ENCODE results near the gene STK17B.

Gene STK17B

DNA sequence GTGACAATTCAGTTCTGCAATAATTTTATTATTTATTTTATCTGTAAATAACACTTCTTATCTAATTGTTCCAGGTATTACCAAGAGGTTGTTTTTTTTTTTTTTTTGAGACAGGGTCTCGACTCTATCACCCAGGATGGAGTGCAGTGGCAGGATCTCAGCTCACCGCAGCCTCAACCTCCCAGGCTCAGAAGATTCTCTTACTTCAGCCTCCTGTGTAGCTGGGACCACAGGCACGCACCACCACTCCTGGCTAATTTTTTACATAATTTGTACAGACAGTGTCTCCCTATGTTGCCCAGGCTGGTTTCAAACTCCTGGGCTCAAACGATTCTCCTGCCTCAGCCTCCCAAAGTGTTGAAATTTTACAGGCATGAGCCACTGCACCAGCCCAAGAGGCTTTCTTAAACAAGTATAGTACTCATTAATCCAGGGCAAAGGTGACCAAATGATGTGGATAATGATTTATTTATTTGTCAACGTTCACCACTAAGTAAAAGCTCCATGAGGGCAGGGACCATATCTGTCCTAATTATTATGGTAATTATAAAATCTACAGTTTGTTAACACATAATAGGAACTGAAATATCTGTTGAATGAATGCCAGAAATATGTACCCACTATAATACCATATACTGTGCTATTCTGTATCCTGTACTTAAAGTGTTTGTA is 12.0 kb downstream of the STK17B start:
- CTCF ChIA-PET = interaction anchor here (0.6 to 1.1 kb wide), 3 partner anchors 81 to 718 kb away, joined by 4 read pairs; no protein-coding TSS in a partner anchor
- Histone ChIP-seq H3K9me3 (ENCODE audit: control insufficient read depth, insufficient read depth, low read depth, low read length) (no peaks in the 10 kb centered on the region), H3K4me3 (ENCODE audit: low read depth, low read length) (no peak overlapping the region), H3K36me3 (ENCODE audit: control insufficient read depth in 2 of 2, insufficient read depth in 1 of 2, low read length in 2 of 2) (peaks cover 16 to 30% of the 10 kb centered on the region in 2 experiments), H3K4me1 (ENCODE audit: control insufficient read depth, insufficient read depth, low read length) (no peaks in the 10 kb centered on the region), H3K27ac (ENCODE audit: extremely low read depth, low read depth, low read length) (no peak overlapping the region)
- TF ChIP-seq ZNF747 (tag by site-specific recombination; IDR thresholded peaks at IDR 0.05) = no peak
- TF ChIP-seq, protein P1, sequence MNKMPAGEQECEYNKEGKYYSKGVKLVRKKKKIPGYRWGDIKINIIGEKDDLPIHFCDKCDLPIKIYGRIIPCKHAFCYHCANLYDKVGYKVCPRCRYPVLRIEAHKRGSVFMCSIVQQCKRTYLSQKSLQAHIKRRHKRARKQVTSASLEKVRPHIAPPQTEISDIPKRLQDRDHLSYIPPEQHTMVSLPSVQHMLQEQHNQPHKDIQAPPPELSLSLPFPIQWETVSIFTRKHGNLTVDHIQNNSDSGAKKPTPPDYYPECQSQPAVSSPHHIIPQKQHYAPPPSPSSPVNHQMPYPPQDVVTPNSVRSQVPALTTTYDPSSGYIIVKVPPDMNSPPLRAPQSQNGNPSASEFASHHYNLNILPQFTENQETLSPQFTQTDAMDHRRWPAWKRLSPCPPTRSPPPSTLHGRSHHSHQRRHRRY (tag by site-specific recombination; IDR thresholded peaks at IDR 0.05) = no peak
- TF ChIP-seq, protein P2, sequence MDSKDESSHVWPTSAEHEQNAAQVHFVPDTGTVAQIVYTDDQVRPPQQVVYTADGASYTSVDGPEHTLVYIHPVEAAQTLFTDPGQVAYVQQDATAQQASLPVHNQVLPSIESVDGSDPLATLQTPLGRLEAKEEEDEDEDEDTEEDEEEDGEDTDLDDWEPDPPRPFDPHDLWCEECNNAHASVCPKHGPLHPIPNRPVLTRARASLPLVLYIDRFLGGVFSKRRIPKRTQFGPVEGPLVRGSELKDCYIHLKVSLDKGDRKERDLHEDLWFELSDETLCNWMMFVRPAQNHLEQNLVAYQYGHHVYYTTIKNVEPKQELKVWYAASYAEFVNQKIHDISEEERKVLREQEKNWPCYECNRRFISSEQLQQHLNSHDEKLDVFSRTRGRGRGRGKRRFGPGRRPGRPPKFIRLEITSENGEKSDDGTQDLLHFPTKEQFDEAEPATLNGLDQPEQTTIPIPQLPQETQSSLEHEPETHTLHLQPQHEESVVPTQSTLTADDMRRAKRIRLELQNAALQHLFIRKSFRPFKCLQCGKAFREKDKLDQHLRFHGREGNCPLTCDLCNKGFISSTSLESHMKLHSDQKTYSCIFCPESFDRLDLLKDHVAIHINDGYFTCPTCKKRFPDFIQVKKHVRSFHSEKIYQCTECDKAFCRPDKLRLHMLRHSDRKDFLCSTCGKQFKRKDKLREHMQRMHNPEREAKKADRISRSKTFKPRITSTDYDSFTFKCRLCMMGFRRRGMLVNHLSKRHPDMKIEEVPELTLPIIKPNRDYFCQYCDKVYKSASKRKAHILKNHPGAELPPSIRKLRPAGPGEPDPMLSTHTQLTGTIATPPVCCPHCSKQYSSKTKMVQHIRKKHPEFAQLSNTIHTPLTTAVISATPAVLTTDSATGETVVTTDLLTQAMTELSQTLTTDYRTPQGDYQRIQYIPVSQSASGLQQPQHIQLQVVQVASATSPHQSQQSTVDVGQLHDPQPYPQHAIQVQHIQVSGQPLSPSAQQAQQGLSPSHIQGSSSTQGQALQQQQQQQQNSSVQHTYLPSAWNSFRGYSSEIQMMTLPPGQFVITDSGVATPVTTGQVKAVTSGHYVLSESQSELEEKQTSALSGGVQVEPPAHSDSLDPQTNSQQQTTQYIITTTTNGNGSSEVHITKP (tag by site-specific recombination; IDR thresholded peaks at IDR 0.05) = no peak
- no peak for TF ChIP-seq ZNF133 (tag by site-specific recombination; IDR thresholded peaks at IDR 0.05)
- no peak for TF ChIP-seq GLIS1 (tag by site-specific recombination; IDR thresholded peaks at IDR 0.05)
- TF ChIP-seq ZNF416 (tag by site-specific recombination; IDR thresholded peaks at IDR 0.05) = no peak
- no peak for TF ChIP-seq ZNF776 (tag by site-specific recombination; IDR thresholded peaks at IDR 0.05; ENCODE audit: borderline replicate concordance)
- TF ChIP-seq ZNF600 (tag by site-specific recombination; IDR thresholded peaks at IDR 0.05) = no peak
- TF ChIP-seq ZNF394 (tag by site-specific recombination; IDR thresholded peaks at IDR 0.05; ENCODE audit: borderline replicate concordance) = no peak
- POLR2A ChIA-PET = interaction anchor here (0.6 to 2.4 kb wide), 2 partner anchors 11 to 30 kb away, joined by 3 to 8 read pairs; partner anchors contain the start of gene STK17B

DNA sequence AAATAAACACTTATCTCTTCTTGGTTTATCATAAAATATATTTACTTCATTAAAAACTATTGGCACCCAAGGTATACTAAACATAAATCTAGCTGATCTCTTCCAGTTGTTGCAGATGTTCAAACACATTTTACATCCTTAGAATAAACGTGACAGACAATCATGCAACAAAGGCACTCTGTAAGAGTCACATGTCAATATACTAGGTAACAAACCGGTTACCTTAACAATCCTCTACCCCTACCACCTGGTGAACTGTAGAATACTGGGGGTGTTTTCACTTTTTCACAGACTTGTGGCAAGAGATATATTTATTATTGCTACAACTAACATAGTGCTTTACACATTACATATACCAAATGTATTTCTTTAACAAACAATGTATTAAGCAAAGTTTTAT is 15.8 kb downstream of the STK17B start:
- peaks cover 16 to 40% of the 10 kb centered on the region in 2 experiments; a peak in 2 of 3 replicates for H3K36me3 ChIP-seq (ENCODE audit: control insufficient read depth in 2 of 2, insufficient read depth in 1 of 2, low read length in 2 of 2)
- H3K4me3 ChIP-seq (ENCODE audit: low read depth, low read length) = no peak overlapping the region
- H3K9me3 ChIP-seq (ENCODE audit: control insufficient read depth, insufficient read depth, low read depth, low read length) = no peaks in the 10 kb centered on the region
- CTCF ChIA-PET = no interaction called here
- H3K4me1 ChIP-seq (ENCODE audit: control insufficient read depth, insufficient read depth, low read length) = no peaks in the 10 kb centered on the region
- POLR2A ChIA-PET = no interaction called here
- H3K27ac ChIP-seq (ENCODE audit: extremely low read depth, low read depth, low read length) = no peak overlapping the region
- TF ChIP-seq ZNF157 (tag by site-specific recombination; IDR thresholded peaks at IDR 0.05) = no peak
- no peak for TF ChIP-seq ZNF791 (tag by site-specific recombination; IDR thresholded peaks at IDR 0.05)
- TF ChIP-seq, protein P3, sequence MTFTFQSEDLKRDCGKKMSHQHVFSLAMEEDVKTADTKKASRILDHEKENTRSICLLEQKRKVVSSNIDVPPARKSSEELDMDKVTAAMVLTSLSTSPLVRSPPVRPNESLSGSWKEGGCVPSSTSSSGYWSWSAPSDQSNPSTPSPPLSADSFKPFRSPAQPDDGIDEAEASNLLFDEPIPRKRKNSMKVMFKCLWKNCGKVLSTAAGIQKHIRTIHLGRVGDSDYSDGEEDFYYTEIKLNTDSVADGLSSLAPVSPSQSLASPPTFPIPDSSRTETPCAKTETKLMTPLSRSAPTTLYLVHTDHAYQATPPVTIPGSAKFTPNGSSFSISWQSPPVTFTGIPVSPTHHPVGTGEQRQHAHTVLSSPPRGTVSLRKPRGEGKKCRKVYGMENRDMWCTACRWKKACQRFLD (tag by site-specific recombination; IDR thresholded peaks at IDR 0.05) = no peak
- no peak for TF ChIP-seq ZFP41 (tag by site-specific recombination; IDR thresholded peaks at IDR 0.05; ENCODE audit: borderline replicate concordance)
- no peak for TF ChIP-seq ZNF658 (tag by site-specific recombination; IDR thresholded peaks at IDR 0.05)
- no peak for TF ChIP-seq ZNF112 (tag by site-specific recombination; IDR thresholded peaks at IDR 0.05)
- TF ChIP-seq EGR2 (tag by site-specific recombination; IDR thresholded peaks at IDR 0.05; ENCODE audit: low read depth) = no peak
- no peak for TF ChIP-seq ZNF837 (tag by site-specific recombination; IDR thresholded peaks at IDR 0.05)
- TF ChIP-seq, protein P4, sequence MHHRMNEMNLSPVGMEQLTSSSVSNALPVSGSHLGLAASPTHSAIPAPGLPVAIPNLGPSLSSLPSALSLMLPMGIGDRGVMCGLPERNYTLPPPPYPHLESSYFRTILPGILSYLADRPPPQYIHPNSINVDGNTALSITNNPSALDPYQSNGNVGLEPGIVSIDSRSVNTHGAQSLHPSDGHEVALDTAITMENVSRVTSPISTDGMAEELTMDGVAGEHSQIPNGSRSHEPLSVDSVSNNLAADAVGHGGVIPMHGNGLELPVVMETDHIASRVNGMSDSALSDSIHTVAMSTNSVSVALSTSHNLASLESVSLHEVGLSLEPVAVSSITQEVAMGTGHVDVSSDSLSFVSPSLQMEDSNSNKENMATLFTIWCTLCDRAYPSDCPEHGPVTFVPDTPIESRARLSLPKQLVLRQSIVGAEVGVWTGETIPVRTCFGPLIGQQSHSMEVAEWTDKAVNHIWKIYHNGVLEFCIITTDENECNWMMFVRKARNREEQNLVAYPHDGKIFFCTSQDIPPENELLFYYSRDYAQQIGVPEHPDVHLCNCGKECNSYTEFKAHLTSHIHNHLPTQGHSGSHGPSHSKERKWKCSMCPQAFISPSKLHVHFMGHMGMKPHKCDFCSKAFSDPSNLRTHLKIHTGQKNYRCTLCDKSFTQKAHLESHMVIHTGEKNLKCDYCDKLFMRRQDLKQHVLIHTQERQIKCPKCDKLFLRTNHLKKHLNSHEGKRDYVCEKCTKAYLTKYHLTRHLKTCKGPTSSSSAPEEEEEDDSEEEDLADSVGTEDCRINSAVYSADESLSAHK (tag by site-specific recombination; IDR thresholded peaks at IDR 0.05) = no peak
- TF ChIP-seq ZNF18 (tag by site-specific recombination; IDR thresholded peaks at IDR 0.05) = no peak
- no peak for TF ChIP-seq ZXDB (tag by site-specific recombination; IDR thresholded peaks at IDR 0.05)
- no peak for TF ChIP-seq ZNF423 (tag by site-specific recombination; IDR thresholded peaks at IDR 0.05)
- no peak for TF ChIP-seq ZNF23 (tag by site-specific recombination; IDR thresholded peaks at IDR 0.05; ENCODE audit: borderline replicate concordance)
- TF ChIP-seq ZNF707 (tag by site-specific recombination; IDR thresholded peaks at IDR 0.05) = no peak
- TF ChIP-seq ZNF146 (tag by site-specific recombination; IDR thresholded peaks at IDR 0.05) = no peak
- TF ChIP-seq ZNF140 (tag by site-specific recombination; IDR thresholded peaks at IDR 0.05) = no peak
- TF ChIP-seq ZNF670 (tag by site-specific recombination; IDR thresholded peaks at IDR 0.05; ENCODE audit: low read depth) = no peak
